DMS 273 (cell line): ENCODE measurements around the gene TAF10.

ENCODE experiments used
- DNase-seq: peaks from one replicate; lab custom pipeline; 2025; ENCODE audit not compliant: unreplicated experiment; lab: John Stamatoyannopoulos, UW

Gene TAF10

DNA sequence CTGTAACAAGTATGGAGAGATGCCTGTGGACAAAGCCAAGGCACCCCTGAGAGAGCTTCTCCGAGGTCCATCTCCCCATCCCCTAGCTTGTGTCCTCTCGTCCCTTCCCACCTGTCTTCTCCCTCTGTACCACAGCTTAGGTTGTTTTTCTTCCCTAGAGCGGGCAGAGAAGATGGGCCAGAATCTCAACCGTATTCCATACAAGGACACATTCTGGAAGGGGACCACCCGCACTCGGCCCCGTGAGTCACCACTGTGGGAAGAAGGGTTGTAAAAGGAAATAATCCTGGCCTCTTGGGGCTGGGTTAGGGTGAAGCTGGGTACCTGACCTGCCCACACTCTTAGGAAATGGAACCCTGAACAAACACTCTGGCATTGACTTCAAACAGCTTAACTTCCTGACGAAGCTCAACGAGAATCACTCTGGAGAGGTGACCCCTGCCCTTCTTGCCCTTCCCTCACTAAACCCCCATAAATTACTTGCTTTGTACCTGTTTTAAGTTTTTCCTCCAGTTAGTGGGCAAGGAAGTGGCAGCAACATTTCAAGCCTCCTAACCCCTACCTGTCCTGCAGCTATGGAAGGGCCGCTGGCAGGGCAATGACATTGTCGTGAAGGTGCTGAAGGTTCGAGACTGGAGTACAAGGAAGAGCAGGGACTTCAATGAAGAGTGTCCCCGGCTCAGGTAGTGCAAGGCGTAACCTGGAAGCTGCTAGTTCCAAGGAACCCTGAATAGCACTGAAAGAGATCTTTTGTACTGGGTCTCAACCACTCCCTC is 3.1 kb downstream of the TAF10 start:
- DNase-seq, result no peak

DNA sequence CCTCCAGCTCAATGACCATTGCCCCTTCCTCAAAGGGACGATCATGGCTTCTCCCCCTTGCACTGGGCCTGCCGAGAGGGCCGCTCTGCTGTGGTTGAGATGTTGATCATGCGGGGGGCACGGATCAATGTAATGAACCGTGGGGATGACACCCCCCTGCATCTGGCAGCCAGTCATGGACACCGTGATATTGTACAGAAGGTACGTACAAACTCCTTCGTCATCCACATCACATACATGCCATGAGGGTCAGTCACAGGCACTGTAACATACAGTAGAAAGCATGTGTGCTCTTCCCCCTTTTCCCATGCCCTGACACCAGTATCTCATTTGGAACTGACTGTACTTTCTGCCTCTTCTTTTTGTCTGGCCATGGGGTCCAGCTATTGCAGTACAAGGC is 4.0 kb downstream of the TAF10 start:
- DNase-seq, result no peak

DNA sequence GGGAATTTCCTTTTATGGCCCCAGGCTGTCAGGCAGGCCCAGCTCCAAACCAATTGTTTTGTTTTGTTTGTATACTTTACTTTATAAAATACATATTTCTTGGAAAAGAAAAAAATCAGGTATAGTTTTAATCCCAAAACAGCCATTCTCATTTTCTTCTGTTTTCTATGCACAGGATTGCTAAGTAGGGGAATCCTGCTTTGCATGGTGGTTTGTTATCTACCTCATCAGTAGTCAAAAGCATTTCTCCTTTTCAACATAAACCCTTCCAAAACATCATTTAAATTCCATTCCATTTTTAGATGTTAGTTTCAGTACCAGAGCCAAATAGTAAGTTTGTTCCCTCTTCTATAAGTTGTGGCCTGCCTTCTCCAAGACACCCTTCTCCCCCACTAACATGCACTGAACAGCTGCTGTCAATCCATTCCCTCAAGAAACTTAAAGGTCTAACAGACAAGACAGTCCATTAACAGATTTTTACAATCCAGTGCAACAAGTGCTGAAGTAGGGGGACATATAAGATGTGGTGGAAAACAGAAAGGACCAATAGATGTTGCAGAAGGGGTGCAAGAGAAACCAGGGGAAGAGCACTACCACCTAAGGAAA is 4.7 kb downstream of the TAF10 start:
- no peak for DNase-seq

DNA sequence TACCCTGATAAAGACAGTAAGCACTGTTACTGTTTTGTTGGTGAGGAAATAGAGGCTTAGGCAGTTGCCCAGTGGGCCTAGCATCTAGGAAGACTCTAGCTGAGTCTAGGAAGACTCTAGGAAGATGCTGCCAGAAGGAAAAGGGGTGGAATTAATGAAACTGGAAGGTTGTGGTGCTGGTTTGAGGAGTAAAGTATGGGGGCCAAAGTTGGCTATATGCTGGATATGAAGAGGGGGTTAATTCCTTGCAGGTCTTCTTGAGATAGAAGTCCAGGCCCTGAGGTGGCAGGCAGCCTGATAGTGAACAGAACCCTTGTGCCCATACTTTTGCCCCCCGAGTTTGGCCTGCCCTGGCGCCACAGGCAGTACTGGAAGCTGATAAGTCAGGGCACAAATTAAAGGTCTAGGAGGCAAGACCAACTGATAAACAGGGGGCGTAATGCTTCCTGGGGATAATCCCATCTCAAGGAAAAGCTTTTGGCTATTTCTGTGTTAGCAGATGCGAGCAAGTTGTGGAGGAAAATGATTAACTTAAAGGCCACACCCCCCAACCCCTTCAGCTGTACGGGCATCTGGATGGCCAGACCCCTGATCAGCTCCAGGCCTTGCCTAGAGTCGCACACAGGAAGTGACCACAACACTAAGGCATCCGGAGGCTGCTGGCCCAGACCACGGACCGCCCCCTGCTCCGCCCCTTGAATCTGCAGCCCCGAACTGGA is 5.4 kb downstream of the TAF10 start:
- peak; percentile 71 for DNase-seq

DNA sequence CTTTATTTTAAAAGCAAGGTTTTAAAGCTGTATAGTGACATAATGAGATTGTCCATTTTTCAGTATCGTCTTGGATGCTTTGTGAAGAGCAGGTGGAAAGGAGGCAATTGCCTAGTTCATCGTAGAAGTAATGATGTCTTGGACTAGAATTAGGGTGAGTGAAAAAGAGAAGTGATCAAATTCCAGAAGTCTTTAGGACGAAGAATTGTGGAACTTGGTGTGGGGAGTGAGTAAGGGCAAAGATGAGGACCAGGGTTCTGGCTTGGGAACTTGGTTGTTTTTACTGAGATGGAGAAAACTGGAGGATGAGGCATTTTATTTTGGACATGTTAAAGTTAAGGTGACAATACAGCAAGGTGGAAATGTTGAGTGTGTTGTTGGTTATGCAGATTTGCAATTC is 7.2 kb downstream of the TAF10 start:
- no peak for DNase-seq

DNA sequence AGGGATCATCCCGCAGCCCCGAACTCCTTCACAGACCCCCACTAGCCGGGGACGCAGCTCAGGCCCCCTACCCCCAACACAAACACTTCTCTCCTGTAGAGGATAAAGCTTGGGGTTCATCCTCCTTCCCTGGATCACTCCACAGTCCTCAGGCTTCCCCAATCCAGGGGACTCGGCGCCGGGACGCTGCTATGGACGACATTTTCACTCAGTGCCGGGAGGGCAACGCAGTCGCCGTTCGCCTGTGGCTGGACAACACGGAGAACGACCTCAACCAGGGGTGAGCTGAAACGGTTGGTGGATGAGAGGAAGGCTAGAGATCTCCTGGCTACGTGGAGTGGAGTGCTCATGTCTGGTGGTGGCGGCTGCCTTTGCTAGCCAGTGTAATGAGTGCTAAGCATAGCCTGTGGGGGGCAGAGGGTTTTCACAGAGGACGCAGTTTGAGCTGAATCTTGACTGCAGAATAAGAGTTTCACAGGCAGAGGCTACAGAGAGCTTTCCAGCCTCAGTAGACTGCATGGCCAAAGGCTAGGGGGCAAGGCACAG is 7.9 kb downstream of the TAF10 start:
- peak; percentile 56 for DNase-seq

DNA sequence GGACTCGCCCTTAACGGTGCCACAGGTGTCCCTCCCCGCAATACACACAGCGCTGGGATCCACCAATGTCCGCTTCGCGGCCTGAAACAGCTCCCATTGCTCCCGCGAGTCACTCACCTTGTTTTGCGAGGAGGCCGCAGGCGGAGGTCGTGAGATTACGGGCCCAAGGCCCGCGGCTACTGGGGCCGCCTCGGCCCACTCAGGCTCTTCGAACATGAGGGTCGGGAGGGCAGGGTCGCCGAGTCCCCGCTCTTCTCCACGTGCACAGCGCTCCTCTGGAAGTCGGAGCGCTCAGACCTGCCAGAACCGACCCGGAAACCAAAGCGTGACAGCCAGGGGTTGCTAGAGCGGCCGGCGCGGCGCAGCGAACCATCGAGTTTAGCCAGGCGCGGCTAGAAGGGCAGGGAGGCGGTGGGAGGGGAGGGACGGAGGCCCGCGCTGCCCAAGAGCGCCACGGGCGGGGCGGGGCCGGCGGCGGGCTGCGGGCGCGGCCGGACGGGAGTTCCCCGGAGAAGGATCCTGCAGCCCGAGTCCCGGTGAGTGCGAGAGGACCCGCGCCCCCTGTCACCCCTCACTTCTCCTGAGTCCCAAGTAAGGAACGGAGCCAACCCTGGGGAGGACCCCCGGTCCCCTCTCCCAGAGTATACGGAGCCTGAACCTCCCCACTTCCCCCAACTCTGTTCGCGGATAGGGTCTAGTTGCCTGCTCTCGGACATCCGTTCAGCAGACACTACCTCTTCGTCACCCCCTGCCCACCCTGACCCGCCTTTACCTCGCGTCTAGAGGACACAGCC is 8.5 kb downstream of the TAF10 start, which contains the start of the genes ILK and RRP8:
TSS of gene ILK (plus strand) at position 488 of the 794 bp plus-strand sequence. CDS start 498 bp downstream, outside the sequence.
TSS of gene RRP8 (minus strand) at position 330 of the 794 bp plus-strand sequence. CDS start at position 216, 114 bp downstream.
- peak; percentile 92 for DNase-seq

DNA sequence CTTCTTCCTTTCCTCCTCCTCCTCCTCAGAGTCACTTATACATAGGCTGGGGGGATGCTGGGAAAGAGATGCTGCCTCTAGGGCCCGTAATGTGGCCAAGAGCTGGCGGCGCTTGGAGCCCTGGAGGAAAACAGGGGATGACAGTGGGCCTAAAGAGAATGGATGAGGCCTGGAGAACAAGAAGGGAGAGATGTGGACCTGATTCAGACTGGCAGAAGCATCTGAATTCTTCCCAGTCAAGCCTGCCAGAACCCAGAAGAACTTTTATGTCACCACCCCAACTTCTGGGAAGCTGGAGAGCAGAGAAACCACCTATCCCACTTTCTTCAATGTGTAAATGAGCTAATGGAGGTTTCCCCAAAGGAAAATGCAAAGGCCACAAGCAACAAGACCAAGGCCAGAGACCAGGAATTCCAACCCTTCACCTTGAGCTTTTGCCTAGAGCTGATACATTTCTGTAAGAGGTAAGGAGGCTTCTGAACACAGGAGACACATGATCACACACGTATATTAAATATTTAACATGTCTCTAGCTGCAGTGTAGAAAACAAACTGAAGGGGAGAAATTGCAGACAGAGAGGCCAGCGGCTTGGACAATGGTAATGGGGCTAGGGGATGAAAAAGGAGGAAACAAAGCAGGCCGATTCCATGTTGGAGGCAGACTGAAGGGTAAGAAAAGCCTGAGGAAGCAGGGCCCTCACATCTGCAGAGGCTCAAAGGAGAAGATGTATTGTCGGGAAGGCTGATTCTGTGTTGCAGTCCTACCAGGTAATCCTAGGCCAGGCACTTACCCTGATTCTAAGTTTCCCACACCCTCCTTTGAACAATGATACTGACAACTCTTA is 9.7 kb downstream of the TAF10 start:
- no peak for DNase-seq

DNA sequence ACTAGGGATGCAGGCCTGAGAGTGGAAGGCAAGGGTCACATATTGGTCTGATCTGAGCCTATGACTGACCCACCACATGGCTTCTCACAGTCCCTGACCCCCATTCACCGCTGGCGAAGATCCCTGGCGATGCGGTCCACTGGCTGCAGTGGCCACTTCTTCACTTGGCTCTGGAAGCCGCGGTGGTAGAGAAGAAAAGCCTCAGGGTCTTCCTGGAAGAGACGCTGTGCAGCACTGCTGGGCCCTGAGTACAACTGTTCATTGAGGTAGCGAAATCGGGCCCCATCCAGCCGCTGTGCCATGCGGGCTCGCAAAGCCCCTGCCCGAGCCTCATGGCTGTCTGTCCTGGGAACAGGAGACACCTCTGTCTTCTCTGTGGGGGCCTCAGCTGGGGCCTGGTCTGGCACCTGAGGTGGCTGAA is 11.0 kb downstream of the TAF10 start:
- DNase-seq, result no peak

DNA sequence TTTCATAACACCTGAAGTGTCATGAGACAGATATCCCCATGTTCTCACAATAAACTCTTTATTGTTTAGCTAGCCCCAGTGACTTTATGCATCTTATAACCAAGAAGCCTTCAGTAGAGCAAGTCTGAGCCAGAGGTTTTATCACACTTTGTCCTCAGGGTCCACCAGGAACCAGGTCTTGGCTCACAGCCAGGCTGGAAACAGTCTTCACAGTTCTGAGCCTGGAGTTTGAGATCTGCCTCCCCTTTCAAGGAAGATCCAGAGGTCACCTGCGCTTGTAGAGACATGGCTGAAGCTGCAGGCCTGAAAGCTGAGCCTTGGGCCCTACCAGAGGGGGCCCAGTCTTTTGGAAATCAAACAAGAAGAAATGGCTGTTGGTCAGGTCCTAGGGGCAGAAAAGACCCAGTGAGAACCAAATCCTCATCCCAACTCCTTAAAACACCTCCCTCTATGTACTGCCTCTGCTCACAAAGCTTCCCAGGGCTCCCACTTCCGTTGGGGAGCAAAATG is 12.1 kb downstream of the TAF10 start:
- DNase-seq, result no peak

DNA sequence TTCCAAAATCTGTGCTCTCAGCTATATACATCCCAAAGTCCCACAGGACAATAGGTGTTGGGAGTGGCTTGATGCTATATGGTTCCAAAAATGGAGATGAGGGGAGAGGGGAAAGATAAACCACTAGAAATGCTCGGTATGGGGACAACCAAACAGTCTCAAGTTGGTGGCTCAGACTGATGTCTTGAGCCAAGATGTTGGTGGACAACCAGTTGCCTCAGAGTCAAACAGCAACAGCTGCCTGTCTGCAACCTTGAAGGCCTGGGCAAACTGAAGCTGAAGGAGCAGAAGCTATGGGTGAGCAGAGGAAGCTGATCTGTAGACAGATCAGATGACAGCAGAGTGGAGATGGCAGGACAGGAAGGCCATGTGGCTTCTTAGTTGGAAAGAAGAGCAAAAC is 12.6 kb downstream of the TAF10 start:
- no peak for DNase-seq

DNA sequence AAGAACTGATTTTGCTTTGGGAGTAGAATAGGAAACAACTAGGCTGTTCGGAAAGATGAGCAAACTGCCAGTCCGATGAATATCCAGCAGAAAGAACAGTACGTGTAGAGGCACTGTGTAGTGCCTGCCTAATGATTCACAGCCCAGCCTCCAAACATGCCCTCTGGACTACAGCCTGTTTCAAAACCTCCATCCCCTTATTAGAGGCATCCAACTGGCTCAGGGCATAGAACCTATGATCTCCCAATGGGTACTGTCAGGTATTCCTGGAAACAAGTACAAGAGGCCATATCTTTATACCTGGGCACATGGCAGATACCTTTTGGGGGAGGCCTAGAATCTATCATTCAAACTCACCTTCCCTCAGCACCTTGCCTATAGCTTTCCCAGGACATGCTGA is 13.5 kb downstream of the TAF10 start:
- DNase-seq, result no peak

DNA sequence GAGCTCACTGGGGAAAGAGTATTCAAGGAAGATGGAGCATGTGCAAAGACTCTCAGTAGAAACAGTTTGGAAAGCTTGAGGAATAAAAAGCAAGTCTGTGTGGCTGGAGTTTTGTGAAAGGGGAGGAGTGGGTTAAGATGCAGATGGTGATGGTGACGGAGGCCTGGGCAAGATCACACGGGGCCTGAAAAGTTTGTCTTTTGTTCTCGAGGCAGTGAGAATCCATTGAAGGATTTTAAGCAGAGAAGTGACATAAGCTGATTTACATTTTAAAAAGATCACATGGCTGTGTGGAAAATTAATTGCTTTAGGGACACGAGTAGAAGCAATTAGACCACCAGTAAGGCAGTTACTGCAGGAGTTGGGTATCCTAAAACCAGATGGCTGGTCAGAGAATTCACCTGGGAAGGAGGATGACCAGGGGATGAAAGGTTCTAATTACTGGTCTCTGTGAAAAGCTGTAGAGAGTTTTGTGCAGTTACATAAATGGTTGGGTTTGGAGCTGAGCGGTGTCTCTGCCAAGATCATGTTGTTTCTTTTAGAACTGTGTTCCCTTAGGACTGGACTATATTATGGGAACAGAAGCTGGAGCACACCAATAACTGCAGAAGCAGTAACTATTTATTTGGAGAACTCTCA is 15.7 kb downstream of the TAF10 start:
- no peak for DNase-seq

DNA sequence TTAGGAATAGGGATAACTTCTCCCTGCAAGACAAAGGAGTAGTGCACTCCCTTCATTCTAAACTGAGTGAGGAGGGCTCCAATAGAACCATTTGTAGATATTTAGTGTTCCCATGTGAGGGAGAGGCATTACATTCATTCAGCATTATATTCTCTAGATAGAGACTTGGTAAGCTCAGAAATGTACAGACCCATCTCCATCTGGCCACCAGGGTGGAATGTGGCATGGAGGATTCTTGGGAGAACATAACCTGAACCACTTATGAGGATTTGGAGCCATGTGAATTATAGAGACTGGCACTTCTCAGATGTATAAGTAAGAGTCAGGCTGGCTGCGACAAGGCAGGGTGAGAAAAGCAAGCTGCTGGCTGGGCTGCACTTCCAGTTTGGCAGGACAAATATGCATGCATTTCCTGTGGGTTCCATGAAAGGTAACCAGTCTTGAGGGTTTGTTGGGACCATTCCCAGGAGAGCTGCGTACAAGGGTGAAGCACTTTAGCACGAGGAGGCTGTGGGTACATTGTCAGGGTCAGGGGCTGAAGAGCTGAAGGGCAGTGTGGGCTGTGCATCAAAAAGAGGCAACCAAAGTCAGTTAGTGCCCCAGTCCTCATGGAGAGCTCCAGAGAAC is 17.8 kb downstream of the TAF10 start:
- no peak for DNase-seq

DNA sequence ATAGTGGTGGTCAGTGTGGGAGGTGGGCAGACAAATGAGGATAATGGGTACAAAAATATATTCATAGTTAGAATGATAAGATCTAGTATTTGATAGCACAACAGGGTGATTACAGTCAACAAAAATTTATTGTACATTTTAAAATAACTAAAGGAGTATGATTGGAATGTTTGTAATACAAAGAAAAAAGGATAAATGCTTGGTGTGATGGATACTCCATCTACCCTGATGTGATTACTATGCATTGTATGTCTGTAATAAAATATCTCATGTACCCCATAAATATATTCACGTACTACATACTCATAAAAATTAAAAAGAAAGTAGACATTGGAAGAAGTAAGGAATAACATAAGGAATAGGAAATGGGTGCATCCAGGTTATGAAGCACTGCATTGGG is 24.0 kb downstream of the TAF10 start:
- no peak for DNase-seq

DNA sequence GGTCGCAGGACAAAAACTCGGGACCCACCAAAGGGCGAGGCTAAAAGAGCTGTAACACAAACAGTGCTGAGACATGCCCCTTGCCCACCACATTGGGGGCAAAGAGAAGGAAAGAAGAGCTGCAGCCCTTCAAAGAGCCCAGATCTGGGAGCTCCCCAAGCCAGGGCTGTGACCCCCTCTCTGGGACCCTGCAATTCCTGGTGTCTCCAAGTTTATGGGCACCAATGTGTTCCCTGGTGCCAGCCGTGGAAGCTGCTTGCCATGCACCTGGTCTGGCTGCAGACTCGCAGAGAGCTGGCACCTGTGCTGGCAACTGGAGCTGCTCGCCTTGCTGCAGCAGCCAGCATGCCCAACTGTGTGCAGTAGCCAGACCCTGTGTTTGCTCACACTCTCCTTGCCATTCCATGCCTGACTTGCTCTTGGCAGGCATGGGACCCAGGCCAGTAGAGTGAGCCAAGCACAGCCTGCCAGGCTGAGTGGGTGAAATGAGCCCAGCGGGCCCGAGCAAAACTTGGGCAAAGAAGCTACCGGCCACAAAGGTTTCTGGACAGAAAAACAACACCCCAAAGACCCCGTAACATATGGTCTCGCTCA is 24.6 kb downstream of the TAF10 start:
- DNase-seq, result no peak

DNA sequence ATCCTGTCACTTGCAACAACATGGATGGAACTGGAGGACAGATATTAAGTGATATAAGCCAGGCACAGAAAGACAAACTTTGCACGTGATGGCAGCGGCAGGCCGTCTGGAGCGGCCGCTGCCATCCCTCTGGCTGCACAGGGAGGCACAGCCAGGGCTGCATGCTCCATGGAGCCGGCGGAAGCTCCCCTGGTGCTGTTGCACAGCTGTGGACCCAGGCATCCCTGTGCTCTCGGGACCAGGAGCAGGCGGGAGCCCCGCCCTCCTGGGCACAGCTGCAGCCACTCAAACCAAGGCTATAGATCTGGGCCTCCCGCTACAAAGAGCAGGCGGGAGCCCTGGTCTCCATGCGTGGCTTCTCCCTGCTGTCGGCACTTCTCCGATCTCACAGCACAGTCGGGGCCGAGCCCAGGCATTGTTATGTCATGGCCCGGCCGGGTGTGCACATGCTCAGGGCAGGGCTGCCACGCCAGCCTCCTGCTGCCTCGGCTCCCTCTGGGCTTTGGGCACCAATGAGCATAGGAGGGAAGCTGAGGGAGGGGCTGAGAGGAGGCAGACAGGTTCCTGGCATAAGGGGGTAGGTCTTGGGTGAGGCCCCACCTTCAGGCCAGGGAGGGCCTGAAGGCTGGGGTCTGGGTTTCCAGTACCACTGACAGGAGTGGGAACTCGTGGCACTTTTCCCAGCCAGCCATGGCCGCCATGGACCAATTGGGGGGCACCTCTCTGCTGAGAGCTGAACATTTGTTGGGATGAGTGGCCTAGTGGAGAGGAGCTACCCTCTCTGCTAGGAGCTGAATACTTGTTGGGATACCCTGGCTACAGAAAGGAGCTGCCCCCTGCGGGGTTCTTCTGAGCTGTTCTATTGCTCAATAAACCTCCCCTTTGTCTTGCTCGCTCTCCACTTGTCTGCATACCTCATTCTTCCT is 25.3 kb downstream of the TAF10 start:
- DNase-seq, result peak; percentile 69
